Activated CD8-positive, alpha-beta memory T cell treated with anti-CD3 and anti-CD28 coated beads, Interleukin-2, amount 50 U/mL, for 4 hours (primary cell): ENCODE data around the gene PTH2R.
"Not testable (repeated sequence)": the region's sequence is repeated elsewhere in the genome, so short reads cannot be mapped to it uniquely, and the experiment has no call there.

Source experiments
- DNase-seq: peaks from one replicate; pipeline ENCODE4 v3.0.0-alpha.2; 2020

Gene PTH2R

DNA sequence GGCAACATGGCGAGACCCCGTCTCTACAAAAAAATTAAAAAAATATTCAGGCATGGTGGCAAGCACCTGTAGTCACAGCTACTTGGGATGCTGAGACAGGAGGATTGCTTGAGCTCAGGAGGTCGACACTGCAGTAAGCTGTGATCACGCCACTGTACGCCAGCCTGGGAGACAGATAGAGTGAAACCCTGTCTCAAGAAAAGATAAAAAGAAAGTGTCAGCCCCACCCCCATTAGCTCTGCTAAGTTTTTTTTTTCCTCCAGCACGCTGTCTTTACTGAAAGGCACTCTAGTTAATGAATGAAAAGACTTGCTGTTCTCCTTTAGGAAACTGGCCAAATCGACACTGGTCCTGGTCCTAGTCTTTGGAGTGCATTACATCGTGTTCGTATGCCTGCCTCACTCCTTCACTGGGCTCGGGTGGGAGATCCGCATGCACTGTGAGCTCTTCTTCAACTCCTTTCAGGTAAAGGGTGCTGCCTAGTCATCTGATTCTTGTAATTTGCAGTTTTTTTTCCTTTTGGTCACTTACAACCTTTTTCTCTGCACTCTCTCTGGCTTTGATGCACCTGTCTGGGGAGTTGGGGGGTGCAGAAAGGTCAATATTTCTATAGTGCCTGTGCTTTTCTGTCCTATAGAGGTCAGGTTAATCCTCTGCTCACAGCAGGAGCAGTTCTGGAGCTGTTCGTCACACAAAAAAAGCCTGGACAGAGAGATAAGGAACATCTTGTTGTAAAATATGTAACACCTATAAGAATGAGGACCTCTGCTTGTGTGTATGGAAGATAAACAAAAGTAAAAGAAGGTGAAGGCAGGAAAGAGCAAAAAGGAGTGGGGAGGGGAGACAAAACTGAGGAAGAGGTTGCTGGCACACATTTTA is 82.3 kb downstream of the PTH2R start:
- no peak for DNase-seq

DNA sequence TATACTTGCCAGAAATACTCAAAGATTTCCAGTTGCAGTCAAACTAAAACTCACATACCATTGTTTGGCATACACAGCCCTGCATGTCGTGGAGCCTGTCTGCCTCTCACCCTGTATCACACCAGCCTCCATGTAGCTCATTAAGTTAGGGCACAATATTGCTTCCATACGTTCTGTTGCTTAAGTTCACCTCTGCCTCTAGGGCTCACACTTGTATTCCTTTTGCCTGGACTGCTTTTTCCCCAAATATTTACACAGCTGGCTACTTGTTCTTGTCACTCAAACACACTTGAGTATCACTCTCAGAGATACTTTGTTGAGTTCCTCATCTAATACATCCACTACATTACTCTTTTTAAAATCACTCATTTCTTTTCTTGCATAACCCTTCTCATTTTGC is 83.1 kb downstream of the PTH2R start:
- no peak for DNase-seq

DNA sequence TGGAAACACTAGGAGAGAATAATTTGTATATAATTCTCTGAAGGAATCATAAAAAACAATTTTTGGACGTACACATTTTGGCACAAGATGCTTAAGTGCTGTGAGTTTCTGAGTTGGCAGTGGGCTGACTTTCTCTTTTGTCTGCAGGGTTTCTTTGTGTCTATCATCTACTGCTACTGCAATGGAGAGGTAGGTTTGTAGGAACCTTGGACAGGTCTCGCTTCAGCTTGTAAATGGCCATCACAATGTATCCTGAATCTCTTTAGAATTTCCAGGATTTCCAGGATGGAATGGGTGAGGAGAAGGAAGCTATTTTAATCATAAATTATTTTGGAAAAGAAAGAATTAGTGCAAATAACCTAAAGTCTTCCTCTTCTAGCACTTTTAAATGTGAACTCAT is 83.9 kb downstream of the PTH2R start:
- DNase-seq = no peak

DNA sequence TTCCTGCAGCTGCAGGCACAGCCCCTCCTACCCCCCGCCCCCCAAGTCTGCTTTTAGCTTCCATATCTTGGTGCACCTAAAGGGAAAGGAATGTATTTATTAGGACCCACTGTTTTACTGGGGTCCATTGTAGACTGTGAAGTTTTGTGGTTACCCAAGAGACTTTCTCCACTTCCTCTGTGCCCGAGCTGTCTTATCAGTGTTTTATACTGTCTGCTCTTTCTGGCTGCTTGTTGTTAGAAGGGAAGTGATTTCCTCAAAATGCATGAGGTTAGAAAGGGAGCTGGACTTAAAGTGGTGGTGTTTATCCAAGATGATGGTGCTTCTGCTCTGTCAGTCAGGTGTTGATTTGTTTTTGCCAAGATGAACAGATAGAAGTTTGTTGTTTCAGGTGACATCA is 85.0 kb downstream of the PTH2R start:
- no peak for DNase-seq

DNA sequence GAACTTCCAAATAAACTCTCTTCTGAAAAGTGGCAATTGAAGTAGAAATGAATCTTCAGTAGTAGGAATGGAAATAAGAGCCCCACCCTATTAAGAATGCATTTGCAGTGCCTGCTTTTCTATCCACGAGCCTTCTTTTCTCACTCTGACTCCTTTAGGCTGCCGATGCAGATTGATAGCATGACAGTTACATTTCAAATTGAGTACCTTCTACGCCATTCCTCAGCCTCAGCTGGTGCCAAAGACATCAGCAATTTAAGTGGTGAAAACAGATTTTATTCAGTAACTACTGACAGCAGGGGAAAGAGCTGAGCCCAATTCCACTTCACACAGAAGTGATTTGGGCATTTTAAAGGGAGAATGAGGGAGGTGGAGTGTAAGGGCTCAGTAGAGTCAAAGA is 85.5 kb downstream of the PTH2R start:
- no peak for DNase-seq

DNA sequence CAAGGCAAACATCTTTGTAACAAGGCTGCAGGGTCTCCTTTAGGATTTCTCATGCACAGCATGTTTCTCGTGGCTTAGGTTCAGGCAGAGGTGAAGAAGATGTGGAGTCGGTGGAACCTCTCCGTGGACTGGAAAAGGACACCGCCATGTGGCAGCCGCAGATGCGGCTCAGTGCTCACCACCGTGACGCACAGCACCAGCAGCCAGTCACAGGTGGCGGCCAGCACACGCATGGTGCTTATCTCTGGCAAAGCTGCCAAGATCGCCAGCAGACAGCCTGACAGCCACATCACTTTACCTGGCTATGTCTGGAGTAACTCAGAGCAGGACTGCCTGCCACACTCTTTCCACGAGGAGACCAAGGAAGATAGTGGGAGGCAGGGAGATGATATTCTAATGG is 86.6 kb downstream of the PTH2R start:
- no peak for DNase-seq

DNA sequence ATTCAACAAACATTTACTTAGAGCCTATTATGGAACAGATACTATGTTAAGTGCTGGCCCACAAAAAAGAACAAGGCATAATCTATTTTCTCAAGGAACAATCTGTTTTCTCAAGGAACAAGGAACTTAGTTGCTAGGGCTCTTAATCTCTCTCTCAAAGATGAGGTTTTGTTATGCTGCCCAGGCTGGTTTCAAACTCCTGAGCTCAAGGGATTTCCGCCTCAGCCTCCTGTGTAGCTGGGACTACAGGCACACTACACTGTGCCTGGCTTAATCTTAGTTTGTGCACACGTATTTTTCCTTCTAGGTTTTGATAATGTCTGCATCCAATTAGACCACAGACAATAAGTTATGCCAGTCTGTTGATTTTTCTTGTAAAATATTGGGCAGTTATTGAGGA is 89.5 kb downstream of the PTH2R start:
- DNase-seq = no peak

DNA sequence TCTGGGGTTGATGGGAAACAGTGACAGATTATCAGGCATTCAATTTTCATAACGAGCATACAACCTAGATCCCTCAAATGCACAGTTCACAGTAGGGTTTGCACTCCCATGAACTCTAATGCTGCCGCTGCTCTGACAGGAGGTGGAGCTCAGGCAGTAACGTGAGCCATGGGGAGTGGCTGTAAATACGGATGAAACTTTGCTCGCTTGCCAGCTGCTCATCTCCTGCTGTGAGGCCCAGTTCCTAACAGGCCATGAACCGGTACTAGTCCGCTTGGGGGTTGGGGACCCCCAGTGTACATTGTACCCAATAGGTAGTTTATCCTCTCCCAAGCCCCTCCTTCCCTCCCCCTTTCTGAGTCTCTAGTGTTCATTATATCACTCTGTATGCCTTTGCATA is 94.6 kb downstream of the PTH2R start:
- DNase-seq = no peak

DNA sequence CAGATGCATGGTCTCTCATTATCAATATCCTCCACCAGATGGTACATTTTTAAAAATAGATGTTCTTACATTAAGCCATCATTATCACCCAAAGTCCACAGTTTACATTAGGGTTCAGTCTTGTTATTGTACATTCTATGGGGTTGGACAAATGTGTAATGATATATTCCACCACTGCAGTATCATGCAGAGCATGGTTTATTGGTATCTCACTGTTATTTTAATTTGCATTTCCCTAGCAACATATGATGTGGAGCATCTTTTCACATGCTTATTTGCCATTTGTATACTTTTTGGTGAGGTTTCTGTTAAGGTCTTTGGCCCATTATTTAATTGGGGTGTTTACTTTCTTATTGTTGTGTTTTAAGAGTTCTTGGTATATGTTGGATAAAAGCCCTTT is 95.7 kb downstream of the PTH2R start:
- no peak for DNase-seq

DNA sequence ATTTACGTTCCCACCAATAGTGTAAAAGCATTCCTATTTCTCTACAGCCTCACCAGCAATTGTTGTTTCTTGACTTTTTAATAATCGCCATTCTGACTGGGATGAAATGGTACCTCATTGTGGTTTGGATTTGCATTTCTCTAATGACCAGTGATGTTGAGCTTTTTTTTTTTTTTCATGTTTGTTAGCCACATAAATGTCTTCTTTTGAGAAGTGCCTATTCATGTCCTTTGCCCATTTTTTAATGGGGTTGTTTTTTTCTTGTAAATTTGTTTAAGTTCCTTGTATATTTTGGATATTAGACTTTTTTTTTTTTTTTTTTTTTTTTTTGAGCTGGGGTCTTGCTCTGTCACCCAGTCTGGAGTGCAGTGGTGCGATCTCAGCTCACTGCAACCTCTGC is 98.8 kb downstream of the PTH2R start:
- not testable (repeated sequence) for DNase-seq

DNA sequence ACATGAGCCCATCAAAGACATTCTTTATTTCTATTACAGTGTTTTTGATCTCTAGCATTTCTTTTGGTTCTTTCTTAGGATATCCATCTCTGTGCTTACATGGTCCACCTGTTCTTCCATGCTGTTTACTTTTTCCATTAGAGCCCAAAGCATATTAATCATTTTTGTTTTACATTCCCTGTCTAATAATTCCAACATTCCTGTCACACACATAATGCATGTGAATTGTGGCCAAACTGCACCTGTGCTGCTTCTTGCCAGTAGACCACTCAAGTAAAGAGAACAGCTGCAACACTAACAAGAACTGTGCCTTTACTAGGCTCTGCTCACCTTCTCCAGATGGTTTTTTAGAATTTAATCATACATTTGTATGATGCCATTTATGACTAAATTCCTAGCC is 103.0 kb downstream of the PTH2R start:
- no peak for DNase-seq

DNA sequence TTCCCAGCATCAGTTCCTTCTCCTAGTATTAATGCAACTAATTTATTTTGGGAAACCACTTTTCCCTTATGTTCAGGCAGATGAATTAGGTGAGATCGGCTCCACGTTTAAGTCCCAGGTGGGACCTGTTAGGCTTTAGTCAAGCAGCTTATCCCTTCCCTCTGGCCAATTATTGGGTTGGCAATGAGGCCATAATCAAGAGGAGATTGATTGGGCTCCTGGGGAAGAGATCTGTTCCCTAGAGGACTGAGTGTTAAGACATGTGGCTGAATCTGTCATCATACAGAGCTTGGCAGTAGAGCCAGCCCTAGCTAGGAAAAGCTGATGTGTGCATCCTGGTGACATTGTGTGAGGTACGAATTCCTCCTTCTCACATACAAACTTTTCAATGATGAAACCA is 104.4 kb downstream of the PTH2R start:
- DNase-seq = no peak

DNA sequence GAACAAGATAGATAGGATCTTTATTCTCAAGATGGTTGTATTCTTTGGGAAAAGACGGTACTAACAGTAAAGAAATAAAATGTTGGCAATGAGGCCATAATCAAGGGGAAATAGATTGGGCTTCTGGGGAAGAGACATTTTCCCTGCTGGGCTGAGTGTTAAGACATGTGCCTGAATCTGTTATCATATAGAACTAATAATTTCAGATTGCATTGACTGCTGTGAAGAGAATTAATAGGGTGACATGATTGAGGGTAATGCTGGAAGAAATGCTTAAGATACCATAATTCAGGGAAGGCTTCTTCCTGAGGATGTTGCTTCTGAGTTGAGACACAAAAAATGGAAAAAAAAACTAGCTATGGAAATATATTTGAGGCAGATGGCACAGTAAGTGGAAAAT is 105.0 kb downstream of the PTH2R start:
- no peak for DNase-seq

DNA sequence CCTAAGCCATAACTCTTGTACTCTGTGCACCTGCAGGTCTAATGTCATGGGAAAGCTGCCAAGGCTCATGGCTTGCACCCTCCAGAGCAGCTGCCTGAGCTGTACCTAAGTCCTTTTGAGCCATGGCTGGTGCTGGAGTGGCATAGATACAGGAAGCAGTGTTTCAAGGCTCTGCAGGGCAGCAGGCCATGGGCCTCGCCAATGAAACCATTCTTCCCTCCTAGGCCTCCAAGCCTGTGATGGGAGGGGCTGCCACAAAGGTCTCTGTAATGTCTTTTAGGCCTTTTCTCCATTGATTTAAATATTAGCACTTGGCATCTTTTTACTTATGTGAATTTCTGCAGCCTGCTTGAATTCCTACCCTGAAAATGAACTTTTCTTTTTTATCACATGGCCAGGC is 108.5 kb downstream of the PTH2R start:
- DNase-seq = no peak

DNA sequence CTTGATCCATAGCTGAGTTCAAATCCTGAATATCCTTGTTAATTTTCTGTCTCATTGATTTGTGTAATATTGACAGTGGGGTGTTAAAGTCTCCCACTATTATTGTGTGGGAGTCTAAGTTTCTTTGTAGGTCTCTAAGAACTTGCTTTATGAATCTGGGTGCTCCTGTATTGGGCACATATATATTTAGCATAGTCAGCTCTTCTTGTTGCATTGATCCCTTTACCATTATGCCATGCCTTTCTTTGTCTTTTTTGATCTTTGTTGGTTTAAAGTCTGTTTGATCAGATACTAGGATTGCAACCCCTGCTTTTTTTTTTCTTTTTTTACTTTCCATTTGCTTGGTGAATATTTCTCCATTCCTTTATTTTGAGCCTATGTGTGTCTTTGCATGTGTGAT is 116.5 kb downstream of the PTH2R start:
- not testable (repeated sequence) for DNase-seq

DNA sequence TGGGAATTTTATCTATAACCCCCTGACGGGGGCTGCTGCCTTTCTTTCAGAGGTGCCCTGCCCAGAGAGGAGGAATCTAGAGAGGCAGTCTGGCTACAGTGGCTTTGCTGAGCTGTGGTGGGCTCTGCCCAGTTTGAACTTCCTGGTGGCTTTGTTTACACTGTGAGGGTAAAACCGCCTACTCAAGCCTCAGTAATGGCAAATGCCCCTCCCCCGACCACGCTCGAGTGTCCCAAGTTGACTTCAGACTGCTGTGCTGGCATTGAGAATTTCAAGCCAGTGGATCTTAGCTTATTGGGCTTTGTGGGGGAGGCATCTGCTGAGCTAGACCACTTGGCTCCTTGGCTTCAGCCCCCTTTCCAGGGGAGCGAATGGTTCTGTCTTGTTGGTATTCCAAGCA is 118.6 kb downstream of the PTH2R start:
- DNase-seq = not testable (repeated sequence)

DNA sequence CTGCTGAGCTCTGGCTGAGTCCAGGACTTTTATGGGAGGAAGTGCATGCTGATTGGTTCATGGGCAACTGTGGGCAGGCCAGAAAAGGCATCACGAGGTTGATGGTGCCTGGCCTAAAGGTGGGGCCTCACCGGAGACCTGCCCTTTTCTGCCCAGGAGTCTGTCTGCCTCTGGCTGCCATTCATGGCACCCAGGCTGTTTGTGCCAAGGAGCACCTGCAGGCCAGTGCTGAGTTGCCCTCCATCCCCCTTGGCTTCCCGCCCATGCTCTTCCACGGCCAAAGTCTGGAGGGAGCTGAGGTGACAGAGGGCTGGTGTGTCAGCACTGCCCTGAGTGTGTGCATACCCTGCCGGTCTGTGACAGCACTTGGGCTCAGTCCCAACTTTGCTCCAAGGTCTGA is 123.2 kb downstream of the PTH2R start:
- DNase-seq = no peak

DNA sequence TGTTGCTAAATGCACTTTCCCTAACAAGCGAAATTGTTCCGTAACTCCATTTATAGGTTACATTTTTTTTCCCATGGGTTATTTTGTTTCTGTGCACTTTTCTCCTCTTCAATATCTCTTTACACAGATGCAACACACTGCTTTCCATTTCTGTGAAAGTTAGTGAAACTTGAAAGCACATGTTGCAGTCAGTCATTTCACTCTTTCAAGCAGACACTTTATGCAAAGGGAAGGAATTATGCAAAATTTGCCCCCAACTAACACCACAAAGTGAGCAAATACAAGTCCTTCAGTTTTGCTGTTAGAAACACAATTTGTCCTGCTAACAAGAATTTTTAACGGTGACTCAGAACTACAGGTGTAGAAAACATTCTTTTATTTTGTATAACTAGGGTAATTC is 124.8 kb downstream of the PTH2R start:
- DNase-seq = no peak

DNA sequence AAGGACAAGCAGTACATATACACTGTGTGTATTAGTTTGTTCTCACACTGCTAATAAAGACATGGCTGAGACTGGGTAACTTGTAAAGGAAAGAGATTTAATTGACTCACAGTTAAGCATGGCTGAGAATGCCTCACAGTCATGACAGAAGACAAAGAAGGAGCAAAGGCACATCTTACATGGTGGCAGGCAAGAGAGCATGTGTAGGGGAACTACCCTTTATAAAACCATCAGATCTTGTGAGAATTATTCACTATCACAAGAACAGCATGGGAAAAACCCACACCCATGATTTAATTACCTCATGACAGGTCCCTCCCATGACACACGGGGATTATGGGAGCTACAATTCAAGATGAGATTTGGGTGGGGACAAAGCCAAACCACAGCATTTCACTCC is 129.0 kb downstream of the PTH2R start:
- DNase-seq = not testable (repeated sequence)

DNA sequence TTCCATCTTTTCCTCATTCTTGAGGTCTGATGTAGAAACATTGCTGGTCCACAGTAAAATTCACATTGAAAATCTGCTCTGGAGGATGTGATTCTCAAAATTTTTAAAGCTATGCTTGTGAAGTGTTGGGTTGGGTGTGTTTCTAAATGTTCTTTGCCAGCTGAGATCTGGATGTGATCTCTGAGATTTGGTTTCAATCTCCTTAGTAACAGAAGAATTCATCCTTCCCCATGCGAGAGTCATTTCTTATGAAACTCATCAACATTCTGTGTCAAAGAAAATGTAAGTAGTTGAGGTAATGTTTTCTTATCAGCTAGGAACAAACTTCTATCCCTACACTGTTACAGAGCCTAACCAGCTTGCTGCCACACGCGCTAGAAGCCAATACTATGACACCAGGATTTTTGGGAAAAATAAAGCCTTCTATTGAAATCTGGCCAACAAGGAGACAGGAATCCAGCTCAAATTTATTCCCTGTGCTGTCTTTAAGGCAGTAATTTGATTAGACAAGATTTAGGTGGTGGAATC is 134.9 kb downstream of the PTH2R start:
- DNase-seq = no peak

DNA sequence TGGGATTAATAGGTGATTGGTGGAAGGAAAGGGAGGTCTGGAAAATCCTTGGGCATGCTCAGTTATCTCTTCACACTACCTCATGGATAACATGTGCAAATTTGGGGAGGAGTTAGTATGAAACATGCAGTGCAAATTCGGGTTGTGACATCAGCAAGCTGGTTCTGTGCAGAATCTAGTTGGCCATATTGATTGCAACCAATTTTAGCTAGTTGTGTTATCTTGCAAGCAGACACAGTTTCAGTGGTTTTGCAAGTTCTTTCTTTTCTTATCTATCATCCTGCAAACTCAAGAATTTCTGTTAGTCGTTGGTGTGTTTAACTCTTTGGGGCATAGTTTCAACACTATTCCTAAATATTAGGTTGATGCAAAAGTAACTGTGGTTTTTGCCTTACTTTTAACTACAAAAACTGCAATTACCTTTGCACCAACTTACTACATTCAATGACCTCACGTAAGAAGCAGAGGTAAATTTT is 135.4 kb downstream of the PTH2R start:
- no peak for DNase-seq

DNA sequence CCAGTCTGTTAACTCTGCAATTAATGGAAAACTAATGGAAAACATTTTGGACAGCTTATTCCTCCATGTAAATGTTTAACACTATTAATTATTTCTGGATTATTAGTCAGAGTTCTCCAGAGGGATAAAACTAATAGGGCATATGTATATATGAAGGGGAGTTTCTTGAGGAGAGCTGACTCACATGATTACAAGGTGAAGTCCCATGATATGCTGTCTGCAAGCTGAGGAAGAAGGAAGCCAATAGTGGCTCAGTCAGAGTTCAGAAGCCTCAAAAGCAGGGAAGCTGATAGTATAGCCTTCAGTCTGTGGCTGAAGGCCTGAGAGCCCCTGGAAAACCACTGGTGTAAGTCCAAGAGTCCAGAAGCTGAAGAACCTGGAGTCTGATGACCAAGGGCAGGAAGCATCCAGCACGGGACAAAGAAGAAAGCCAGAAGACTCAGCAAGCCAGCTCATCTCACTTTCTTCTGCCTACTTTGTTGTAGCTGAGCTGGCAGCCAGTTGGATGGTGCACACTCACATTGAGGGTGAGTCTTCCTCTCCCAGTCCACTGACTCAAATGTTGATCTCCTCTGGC is 136.0 kb downstream of the PTH2R start:
- DNase-seq = no peak
